ENCODE measurements around the gene TBC1D7.

Gene TBC1D7

DNA sequence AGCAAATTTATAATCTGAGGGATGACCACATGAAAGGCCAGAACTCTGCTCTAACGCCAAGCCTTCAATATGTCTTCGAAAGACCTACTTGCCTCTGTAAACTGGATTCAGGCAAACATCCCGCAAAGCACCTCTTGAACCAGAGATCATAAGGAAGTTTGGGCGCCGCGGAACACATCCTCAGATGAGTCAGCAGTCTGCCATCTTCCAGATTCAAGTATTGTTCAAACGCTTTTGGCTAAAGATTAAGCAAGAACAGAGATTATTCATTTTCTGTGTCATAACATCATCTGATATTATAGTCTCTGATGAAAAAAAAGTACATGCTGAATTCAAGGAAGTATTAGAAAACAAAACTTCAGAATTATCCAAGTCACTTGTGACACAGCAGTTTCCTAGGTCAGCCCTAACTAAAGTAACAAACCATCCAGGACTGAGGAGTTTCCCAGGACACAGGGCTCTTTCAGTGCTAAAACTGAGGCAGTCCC lies 20.8 kb downstream of the TBC1D7 start:
- no peak for TF ChIP-seq TCF12 (IDR thresholded peaks at IDR 0.05; ENCODE audit: low read depth)
- no peak for TF ChIP-seq NFIC (IDR thresholded peaks at IDR 0.05)
- TF ChIP-seq, protein P1, sequence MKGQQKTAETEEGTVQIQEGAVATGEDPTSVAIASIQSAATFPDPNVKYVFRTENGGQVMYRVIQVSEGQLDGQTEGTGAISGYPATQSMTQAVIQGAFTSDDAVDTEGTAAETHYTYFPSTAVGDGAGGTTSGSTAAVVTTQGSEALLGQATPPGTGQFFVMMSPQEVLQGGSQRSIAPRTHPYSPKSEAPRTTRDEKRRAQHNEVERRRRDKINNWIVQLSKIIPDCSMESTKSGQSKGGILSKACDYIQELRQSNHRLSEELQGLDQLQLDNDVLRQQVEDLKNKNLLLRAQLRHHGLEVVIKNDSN (IDR thresholded peaks at IDR 0.05), result no peak
- TF ChIP-seq FOXM1 (IDR thresholded peaks at IDR 0.05; ENCODE audit: borderline replicate concordance, low read depth), result no peak
- no peak for TF ChIP-seq RAD21 (IDR thresholded peaks at IDR 0.05; ENCODE audit: low read depth)
- no peak for TF ChIP-seq EGR1 (IDR thresholded peaks at IDR 0.05)
- no peak for TF ChIP-seq TEAD4 (IDR thresholded peaks at IDR 0.05)

DNA sequence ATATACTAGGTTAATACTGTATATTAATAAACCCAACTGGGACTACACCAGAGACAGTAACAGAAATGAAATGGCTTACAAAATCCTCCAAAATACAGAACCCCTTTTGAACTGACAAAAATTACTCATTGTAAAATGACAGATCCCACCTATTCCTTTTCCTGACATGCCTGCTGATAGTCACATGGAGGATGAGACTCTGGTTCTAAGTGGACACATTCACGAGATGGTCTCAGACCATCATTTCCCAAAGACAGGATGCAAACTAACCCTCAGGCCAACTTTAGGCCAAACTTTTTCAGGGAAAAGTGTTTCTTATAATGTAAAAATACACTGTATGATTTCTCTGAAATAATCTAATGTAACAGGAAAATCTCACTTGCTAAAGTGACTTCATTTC lies 22.5 kb downstream of the TBC1D7 start:
- no peak for TF ChIP-seq TAF1 (IDR thresholded peaks at IDR 0.05; ENCODE audit: low read depth)
- TF ChIP-seq RAD21 (IDR thresholded peaks at IDR 0.05; ENCODE audit: low read depth), result no peak
- no peak for TF ChIP-seq NFIC (IDR thresholded peaks at IDR 0.05)
- no peak for TF ChIP-seq FOXM1 (IDR thresholded peaks at IDR 0.05; ENCODE audit: borderline replicate concordance, low read depth)
- no peak for TF ChIP-seq EGR1 (IDR thresholded peaks at IDR 0.05)
- TF ChIP-seq, protein P2, sequence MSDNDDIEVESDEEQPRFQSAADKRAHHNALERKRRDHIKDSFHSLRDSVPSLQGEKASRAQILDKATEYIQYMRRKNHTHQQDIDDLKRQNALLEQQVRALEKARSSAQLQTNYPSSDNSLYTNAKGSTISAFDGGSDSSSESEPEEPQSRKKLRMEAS (IDR thresholded peaks at IDR 0.05), result no peak
- no peak for TF ChIP-seq YY1 (IDR thresholded peaks at IDR 0.05; ENCODE audit: low read depth)
- TF ChIP-seq TCF12 (IDR thresholded peaks at IDR 0.05; ENCODE audit: low read depth), result no peak

DNA sequence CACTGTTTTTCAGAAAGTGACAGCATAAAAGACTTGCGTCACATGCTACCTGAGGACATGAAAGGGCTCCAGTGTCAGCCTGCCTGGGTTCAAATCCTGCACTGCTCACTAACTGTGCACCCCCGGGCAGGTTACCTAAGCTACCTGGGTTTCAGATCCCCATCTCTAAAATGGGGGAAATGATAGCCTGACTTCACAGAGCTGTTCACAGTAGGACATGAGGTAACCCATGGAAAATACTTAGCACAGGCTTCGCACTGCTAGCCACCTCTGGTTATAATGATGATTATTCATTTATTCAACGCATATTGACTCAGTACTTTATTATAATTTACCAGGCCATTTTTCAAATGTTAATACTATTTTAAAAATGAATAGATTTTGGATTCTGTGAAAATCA lies 23.0 kb downstream of the TBC1D7 start:
- no peak for TF ChIP-seq EP300 (IDR thresholded peaks at IDR 0.05; ENCODE audit: borderline replicate concordance)
- no peak for TF ChIP-seq TAF1 (IDR thresholded peaks at IDR 0.05; ENCODE audit: low read depth)
- TF ChIP-seq, protein P1 (IDR thresholded peaks at IDR 0.05), result no peak
- TF ChIP-seq YY1 (IDR thresholded peaks at IDR 0.05; ENCODE audit: low read depth), result no peak
- TF ChIP-seq TCF12 (IDR thresholded peaks at IDR 0.05; ENCODE audit: low read depth), result no peak
- TF ChIP-seq CREB1 (IDR thresholded peaks at IDR 0.05; ENCODE audit: low read depth), result no peak
- TF ChIP-seq, protein P3, sequence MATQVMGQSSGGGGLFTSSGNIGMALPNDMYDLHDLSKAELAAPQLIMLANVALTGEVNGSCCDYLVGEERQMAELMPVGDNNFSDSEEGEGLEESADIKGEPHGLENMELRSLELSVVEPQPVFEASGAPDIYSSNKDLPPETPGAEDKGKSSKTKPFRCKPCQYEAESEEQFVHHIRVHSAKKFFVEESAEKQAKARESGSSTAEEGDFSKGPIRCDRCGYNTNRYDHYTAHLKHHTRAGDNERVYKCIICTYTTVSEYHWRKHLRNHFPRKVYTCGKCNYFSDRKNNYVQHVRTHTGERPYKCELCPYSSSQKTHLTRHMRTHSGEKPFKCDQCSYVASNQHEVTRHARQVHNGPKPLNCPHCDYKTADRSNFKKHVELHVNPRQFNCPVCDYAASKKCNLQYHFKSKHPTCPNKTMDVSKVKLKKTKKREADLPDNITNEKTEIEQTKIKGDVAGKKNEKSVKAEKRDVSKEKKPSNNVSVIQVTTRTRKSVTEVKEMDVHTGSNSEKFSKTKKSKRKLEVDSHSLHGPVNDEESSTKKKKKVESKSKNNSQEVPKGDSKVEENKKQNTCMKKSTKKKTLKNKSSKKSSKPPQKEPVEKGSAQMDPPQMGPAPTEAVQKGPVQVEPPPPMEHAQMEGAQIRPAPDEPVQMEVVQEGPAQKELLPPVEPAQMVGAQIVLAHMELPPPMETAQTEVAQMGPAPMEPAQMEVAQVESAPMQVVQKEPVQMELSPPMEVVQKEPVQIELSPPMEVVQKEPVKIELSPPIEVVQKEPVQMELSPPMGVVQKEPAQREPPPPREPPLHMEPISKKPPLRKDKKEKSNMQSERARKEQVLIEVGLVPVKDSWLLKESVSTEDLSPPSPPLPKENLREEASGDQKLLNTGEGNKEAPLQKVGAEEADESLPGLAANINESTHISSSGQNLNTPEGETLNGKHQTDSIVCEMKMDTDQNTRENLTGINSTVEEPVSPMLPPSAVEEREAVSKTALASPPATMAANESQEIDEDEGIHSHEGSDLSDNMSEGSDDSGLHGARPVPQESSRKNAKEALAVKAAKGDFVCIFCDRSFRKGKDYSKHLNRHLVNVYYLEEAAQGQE (IDR thresholded peaks at IDR 0.05; ENCODE audit: low read depth), result no peak
- no peak for TF ChIP-seq ZBTB7A (IDR thresholded peaks at IDR 0.05; ENCODE audit: low read depth)
- TF ChIP-seq RAD21 (IDR thresholded peaks at IDR 0.05; ENCODE audit: low read depth), result no peak
- no peak for TF ChIP-seq EGR1 (IDR thresholded peaks at IDR 0.05)
- TF ChIP-seq CEBPB (IDR thresholded peaks at IDR 0.05), result no peak
- TF ChIP-seq FOXM1 (IDR thresholded peaks at IDR 0.05; ENCODE audit: borderline replicate concordance, low read depth), result no peak
- TF ChIP-seq, protein P2 (IDR thresholded peaks at IDR 0.05), result no peak
- TF ChIP-seq TEAD4 (IDR thresholded peaks at IDR 0.05), result no peak
- TF ChIP-seq NFIC (IDR thresholded peaks at IDR 0.05), result no peak

DNA sequence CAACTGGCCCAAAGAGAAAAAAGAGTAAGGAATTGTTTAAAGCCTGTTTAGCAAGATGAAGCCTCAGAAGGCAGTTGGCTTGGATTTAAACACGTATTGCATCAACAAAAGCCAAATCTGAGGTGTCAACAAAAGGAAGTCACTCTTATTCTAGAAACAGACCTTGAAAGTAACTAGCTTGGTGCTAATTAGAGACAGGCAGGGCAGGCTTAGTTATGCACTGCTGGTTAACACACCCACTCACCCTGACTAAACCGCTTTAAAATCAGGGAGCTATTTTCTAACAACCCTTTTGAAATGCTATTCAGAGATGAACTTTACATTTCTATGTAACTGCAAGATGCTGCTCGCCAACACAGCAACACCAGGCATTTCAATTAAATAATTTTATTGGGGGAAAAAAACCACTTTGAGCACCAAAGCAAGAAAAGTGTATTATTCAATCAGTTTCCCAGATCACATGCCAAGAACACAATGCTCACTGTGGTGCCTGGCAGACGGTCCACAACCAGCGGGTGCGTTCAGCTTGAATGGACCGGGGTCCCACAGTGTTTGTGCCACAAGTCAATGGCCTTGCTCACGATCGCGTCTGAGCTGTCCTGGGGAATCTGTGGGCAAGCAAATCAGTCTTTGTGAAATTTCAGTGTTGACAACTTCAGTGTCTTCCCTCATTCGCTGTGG lies 23.6 kb downstream of the TBC1D7 start:
- TF ChIP-seq TAF1 (IDR thresholded peaks at IDR 0.05; ENCODE audit: low read depth) (no peak), NFIC (IDR thresholded peaks at IDR 0.05) (no peak), ZBTB7A (IDR thresholded peaks at IDR 0.05; ENCODE audit: low read depth) (no peak), EP300 (IDR thresholded peaks at IDR 0.05; ENCODE audit: borderline replicate concordance) (no peak), CEBPB (IDR thresholded peaks at IDR 0.05) (no peak), YY1 (IDR thresholded peaks at IDR 0.05; ENCODE audit: low read depth) (no peak), RAD21 (IDR thresholded peaks at IDR 0.05; ENCODE audit: low read depth) (no peak), CREB1 (IDR thresholded peaks at IDR 0.05; ENCODE audit: low read depth) (no peak)
- TF ChIP-seq, protein P2 (IDR thresholded peaks at IDR 0.05), result no peak

DNA sequence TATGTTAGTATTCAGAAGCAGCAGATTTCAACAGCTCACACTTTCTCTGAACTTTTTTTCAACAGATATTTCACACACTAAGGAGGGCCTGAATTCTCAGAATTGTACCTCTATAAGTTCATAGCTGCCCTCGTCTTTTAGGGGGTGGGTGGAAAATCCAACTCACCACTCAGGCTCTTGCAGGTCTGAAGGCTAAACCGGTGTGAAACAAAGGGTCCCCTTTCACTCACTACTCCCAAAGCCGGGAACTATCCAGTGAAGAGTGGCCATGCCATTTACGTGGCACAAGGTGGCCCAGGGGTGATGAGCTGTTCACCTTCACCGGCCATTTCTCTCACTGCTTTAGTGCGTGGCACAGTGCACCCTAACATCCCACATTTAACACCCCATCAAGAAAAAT lies 24.2 kb downstream of the TBC1D7 start:
- TF ChIP-seq ZBTB7A (IDR thresholded peaks at IDR 0.05; ENCODE audit: low read depth) (no peak), CREB1 (IDR thresholded peaks at IDR 0.05; ENCODE audit: low read depth) (no peak), TCF12 (IDR thresholded peaks at IDR 0.05; ENCODE audit: low read depth) (no peak), YY1 (IDR thresholded peaks at IDR 0.05; ENCODE audit: low read depth) (no peak), TAF1 (IDR thresholded peaks at IDR 0.05; ENCODE audit: low read depth) (no peak), RAD21 (IDR thresholded peaks at IDR 0.05; ENCODE audit: low read depth) (no peak), CEBPB (IDR thresholded peaks at IDR 0.05) (no peak), NFIC (IDR thresholded peaks at IDR 0.05) (no peak), FOXM1 (IDR thresholded peaks at IDR 0.05; ENCODE audit: borderline replicate concordance, low read depth) (no peak), EP300 (IDR thresholded peaks at IDR 0.05; ENCODE audit: borderline replicate concordance) (no peak), EGR1 (IDR thresholded peaks at IDR 0.05) (no peak), TEAD4 (IDR thresholded peaks at IDR 0.05) (no peak)
- TF ChIP-seq, protein P1 (IDR thresholded peaks at IDR 0.05), result no peak
- TF ChIP-seq, protein P3 (IDR thresholded peaks at IDR 0.05; ENCODE audit: low read depth), result no peak
